Left renal pelvis (tissue), 4 donors: ENCODE results near the gene ENO3. TPM values are rescaled to one million over a fixed set of nuclear protein-coding genes. Genes with fewer than 3 reads are reported as not detected.
A peak's percentile ranks its signal among the peaks of the same experiment; 100 is the strongest.

Source experiments
- DNase-seq, 4 donors: peaks; one replicate each; pipeline ENCODE4 v3.0.0-alpha.2; 2013; ENCODE audit warnings: low read depth in 4 of 4, low spot score in 3 of 4
- polyA plus RNA-seq, 4 donors: library from polyadenylated mRNA; unstranded; fragments of 120-200 nt; gene quantifications; one replicate each; pipeline ENCODE4 v1.2.1, GENCODE V29; 2013; ENCODE audit not compliant: insufficient read length in 4 of 4

The ENO3 gene
- polyA plus RNA-seq, 4 donors = 14.8 to 30.0 (median 18.8) TPM

GRCh38 chr17:4935650-4936049 lies 15.3 kb upstream of the ENO3 start:
- DNase-seq = no peak

- DNase-seq = no peak
Measured at GRCh38 chr17:4936436-4936835, 14.5 kb upstream of the ENO3 start.

- no peak for DNase-seq
Measured at GRCh38 chr17:4937553-4937952, 13.4 kb upstream of the ENO3 start.

- DNase-seq = no peak
Measured at GRCh38 chr17:4938069-4938491, 12.8 kb upstream of the ENO3 start.

GRCh38 chr17:4938688-4939545 lies 12.0 kb upstream of the ENO3 start:
- no peak for DNase-seq

GRCh38 chr17:4939546-4939795 lies 11.4 kb upstream of the ENO3 start:
- DNase-seq = no peak

GRCh38 chr17:4939796-4940554 lies 10.9 kb upstream of the ENO3 start, which contains the start of the genes RNF167 and SLC25A11:
Gene RNF167 (plus strand): TSS chr17:4940268. CDS start chr17:4940910, 642 bp downstream.
Gene SLC25A11 (minus strand): TSS chr17:4940046. CDS start chr17:4939910, 136 bp downstream.
- peak; percentile 98 to 99 (median 98) for DNase-seq

GRCh38 chr17:4940555-4941318 lies 10.2 kb upstream of the ENO3 start:
- no peak for DNase-seq

GRCh38 chr17:4941319-4941610 lies 9.7 kb upstream of the ENO3 start:
- no peak for DNase-seq

- DNase-seq = no peak
Measured at GRCh38 chr17:4942760-4943508, 8.0 kb upstream of the ENO3 start.

- no peak for DNase-seq
Measured at GRCh38 chr17:4944163-4944553, 6.8 kb upstream of the ENO3 start.

GRCh38 chr17:4944554-4945175 lies 6.3 kb upstream of the ENO3 start:
- no peak for DNase-seq

GRCh38 chr17:4945176-4945943 lies 5.6 kb upstream of the ENO3 start:
- DNase-seq = no peak

- no peak for DNase-seq
Measured at GRCh38 chr17:4945944-4946280, 5.0 kb upstream of the ENO3 start.

GRCh38 chr17:4946312-4946976 lies 4.5 kb upstream of the ENO3 start:
- no peak for DNase-seq

GRCh38 chr17:4947010-4947410 lies 3.9 kb upstream of the ENO3 start:
- DNase-seq = no peak

- DNase-seq = no peak
Measured at GRCh38 chr17:4947411-4948165, 3.3 kb upstream of the ENO3 start.

GRCh38 chr17:4948166-4948930 lies 2.6 kb upstream of the ENO3 start, which contains the start of gene PFN1:
Gene PFN1 (minus strand): TSS chr17:4948530. CDS start chr17:4948394, 136 bp downstream.
- DNase-seq = peak in 2 of 4 donors; percentile 76 to 77
